ENCODE data around the gene DEPDC7.

Gene DEPDC7

GRCh38 chr11:33063326-33063881, 47.7 kb downstream of the DEPDC7 start:
- no peak for DNase-seq

GRCh38 chr11:33064033-33064825, 48.6 kb downstream of the DEPDC7 start:
- DNase-seq: no peak

GRCh38 chr11:33064866-33065265, 49.2 kb downstream of the DEPDC7 start:
- no peak for DNase-seq

GRCh38 chr11:33065445-33066178, 49.9 kb downstream of the DEPDC7 start:
- peak; percentile 65 for DNase-seq

- no peak for DNase-seq
Measured at GRCh38 chr11:33067294-33067693, 51.6 kb downstream of the DEPDC7 start.

GRCh38 chr11:33068611-33069340, 53.1 kb downstream of the DEPDC7 start:
- no peak for DNase-seq

- no peak for DNase-seq
Measured at GRCh38 chr11:33072465-33072864, 56.8 kb downstream of the DEPDC7 start.
